HepG2 (cell line): ENCODE results near the gene PRR30. TPM values are rescaled to one million over a fixed set of nuclear protein-coding genes. Genes with fewer than 3 reads are reported as not detected.
A peak's percentile ranks its signal among the peaks of the same experiment; 100 is the strongest.

Source experiments
- JUN ChIP-seq: sonication (generic); formaldehyde crosslinking; IDR thresholded peaks from 2 replicates; pipeline ENCODE4 v1.4.0; 2020; ENCODE audit warnings: mild to moderate bottlenecking, missing genetic modification reagents
- NFYB ChIP-seq: sonication (generic); formaldehyde crosslinking; IDR thresholded peaks from 2 replicates; pipeline ENCODE4 v1.4.0; 2020; ENCODE audit warnings: missing genetic modification reagents
- TARDBP ChIP-seq: sonication (generic); formaldehyde crosslinking; IDR thresholded peaks from 2 replicates; pipeline ENCODE4 v1.8.0; 2022; ENCODE audit warnings: mild to moderate bottlenecking, missing genetic modification reagents
- ZNF343 ChIP-seq: sonication (generic); formaldehyde crosslinking; IDR thresholded peaks from 2 replicates; pipeline ENCODE4 v1.4.0; 2020; ENCODE audit warnings: mild to moderate bottlenecking, missing genetic modification reagents
- ZNF607 ChIP-seq: sonication (generic); formaldehyde crosslinking; IDR thresholded peaks from 2 replicates; pipeline ENCODE4 v1.5.1; 2020; ENCODE audit warnings: missing genetic modification reagents, mild to moderate bottlenecking, borderline replicate concordance
- ZNF7 ChIP-seq: IDR thresholded peaks from 2 replicates; pipeline ENCODE4 v1.6.1; 2016; ENCODE audit warnings: missing biosample characterization, missing genetic modification reagents
- ZNF746 ChIP-seq: sonication (generic); formaldehyde crosslinking; IDR thresholded peaks from 2 replicates; pipeline ENCODE4 v1.8.0; 2022; ENCODE audit warnings: mild to moderate bottlenecking, missing genetic modification reagents
- polyA plus RNA-seq, 8 experiments: library from polyadenylated mRNA; depleted of rRNA in 3 of 8; stranded (reverse) in 7 of 8; unstranded in 1 of 8; fragments of >200 nt; fragmentation: Illumina TruSeq in 4 of 8; extraction: Trizol in 4 of 8; gene quantifications; 2 replicates each; pipeline versions ENCODE4 v1.2.1 to v1.2.3, GENCODE V29; 2011 to 2016; ENCODE audit warnings: low read depth in 4 of 8, missing spikeins in 1 of 8, mixed read lengths in 1 of 8; ENCODE audit not compliant: insufficient read depth in 1 of 8
- total RNA-seq, 5 experiments: library from RNA; depleted of rRNA; stranded (reverse); fragments of >200 nt; fragmentation: Illumina TruSeq; extraction: Trizol; gene quantifications; 2 replicates each; pipeline ENCODE4 v1.2.3, GENCODE V29; 2016; ENCODE audit warnings: low read depth in 1 of 5
- TF ChIP-seq, protein P1 (sequence below): sonication (generic); formaldehyde crosslinking; IDR thresholded peaks from 2 replicates; pipeline ENCODE4 v1.4.0; 2020; ENCODE audit warnings: mild to moderate bottlenecking, missing genetic modification reagents
- TF ChIP-seq, protein P2 (sequence below): IDR thresholded peaks from 2 replicates; pipeline ENCODE4 v1.4.0; 2020; ENCODE audit warnings: mild to moderate bottlenecking, missing genetic modification reagents
- TF ChIP-seq, protein P3 (sequence below): sonication (generic); formaldehyde crosslinking; IDR thresholded peaks from 2 replicates; pipeline ENCODE4 v1.4.0; 2020; ENCODE audit warnings: mild to moderate bottlenecking, missing genetic modification reagents, borderline replicate concordance
- TF ChIP-seq, protein P4 (sequence below): sonication (generic); formaldehyde crosslinking; IDR thresholded peaks from 2 replicates; pipeline ENCODE4 v1.5.1; 2020; ENCODE audit warnings: mild to moderate bottlenecking, missing genetic modification reagents, moderate library complexity

The PRR30 gene
- total and polyA plus RNA-seq, 2 of the 13 experiments (the other 11 are each of a cell fraction or from before 2014, with no cell fraction given): not detected

DNA sequence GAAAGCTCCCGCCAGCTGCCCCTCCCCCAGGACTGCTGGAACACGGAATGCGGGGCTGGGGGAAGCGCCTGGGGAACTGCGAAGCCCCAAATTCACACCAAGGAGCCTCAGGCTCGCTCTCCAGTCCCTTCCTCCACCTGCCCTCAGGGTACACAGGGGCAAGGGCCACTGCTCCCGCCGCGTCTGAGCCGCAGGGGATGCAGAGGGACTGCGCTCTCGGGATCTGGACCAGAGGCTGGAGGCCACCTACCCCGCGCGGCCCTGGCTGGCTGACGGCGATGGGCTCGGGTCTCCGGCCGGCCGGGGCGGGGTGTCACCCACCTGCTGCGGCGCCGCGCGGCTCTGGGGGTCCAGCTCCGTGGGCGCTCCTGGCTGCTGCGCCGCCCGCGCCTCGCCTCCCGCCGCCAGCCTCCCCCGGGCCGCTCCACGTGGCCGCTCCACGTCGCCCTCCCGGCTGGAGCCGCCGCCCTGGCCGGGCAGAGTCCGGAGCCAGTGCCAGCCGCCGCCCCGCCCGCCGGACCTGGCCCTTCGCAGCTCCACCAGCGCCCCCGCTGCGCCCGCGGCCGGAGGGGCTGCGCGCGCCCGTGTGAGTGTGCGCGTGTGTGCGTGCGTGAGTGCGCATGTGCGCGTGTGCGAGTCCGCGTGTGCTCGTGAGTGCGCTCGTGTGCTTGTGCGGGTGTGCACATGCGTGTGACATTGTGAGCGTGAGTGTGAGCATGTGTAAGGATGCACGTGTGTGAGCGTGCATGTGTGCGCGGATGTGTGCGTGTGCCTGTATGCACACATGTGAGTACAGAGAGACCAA, 20.5 kb downstream of the PRR30 start, which contains the start of gene CGREF1 (continued):
- TF ChIP-seq, protein P1, sequence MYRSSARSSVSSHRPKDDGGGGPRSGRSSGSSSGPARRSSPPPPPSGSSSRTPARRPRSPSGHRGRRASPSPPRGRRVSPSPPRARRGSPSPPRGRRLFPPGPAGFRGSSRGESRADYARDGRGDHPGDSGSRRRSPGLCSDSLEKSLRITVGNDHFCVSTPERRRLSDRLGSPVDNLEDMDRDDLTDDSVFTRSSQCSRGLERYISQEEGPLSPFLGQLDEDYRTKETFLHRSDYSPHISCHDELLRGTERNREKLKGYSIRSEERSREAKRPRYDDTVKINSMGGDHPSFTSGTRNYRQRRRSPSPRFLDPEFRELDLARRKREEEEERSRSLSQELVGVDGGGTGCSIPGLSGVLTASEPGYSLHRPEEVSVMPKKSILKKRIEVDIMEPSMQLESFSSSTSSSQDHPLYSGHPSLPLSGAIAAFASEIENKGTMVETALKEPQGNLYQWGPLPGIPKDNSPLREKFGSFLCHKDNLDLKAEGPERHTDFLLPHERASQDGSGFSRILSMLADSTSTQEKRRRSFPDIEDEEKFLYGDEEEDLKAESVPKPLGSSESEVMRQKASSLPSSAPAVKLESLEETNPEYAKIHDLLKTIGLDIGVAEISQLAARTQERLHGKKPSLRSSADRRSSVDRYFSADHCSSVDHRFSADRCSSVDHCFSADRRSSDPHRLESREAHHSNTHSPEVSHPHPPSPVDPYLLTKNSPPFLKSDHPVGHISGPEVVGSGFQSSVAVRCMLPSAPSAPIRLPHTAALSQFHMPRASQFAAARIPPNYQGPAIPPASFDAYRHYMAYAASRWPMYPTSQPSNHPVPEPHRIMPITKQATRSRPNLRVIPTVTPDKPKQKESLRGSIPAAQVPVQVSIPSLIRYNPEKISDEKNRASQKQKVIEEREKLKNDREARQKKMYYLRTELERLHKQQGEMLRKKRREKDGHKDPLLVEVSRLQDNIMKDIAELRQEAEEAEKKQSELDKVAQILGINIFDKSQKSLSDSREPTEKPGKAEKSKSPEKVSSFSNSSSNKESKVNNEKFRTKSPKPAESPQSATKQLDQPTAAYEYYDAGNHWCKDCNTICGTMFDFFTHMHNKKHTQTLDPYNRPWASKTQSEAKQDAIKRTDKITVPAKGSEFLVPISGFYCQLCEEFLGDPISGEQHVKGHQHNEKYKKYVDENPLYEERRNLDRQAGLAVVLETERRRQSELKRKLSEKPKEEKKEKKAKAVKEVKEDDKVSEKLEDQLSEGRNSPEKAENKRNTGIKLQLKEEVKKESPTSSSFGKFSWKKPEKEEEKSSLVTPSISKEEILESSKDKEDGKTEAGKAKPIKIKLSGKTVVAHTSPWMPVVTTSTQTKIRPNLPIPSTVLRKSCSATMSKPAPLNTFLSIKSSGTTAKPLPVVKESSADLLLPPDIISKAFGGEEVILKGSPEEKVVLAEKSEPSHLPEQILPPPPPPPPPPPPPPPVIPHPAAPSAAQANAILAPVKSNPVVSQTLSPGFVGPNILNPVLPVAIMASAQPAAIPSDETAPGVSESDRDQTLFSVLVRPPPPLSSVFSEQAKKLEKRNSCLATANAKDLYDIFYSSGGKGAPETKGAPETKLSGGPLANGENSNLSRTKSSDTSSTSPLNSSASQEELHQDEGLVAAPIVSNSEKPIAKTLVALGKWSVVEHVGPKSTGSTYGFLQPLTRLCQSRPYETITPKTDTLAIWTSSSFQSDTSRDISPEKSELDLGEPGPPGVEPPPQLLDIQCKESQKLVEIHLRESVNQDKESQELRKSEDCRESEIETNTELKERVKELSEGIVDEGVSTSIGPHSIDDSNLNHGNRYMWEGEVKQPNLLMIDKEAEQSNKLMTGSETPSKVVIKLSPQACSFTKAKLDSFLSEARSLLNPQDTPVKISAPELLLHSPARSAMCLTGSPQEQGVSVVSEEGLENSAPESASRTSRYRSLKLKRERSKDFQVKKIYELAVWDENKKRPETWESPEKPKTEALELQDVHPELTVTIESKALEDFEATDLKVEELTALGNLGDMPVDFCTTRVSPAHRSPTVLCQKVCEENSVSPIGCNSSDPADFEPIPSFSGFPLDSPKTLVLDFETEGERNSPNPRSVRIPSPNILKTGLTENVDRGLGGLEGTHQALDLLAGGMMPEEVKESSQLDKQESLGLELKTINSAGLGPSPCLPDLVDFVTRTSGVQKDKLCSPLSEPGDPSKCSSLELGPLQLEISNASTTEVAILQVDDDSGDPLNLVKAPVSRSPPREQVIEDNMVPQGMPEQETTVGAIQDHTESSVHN (CRISPR knock-in tag): no peak
- TF ChIP-seq NFYB (no peak), ZNF7 (no peak), TARDBP (CRISPR knock-in tag) (no peak), JUN (CRISPR knock-in tag) (no peak), ZNF343 (CRISPR knock-in tag) (no peak), ZNF746 (0 out of 2 replicates have a peak, but pooled peaks have one; percentile 17), ZNF607 (0 out of 2 replicates have a peak, but pooled peaks have one; percentile 29)
- TF ChIP-seq, protein P2, sequence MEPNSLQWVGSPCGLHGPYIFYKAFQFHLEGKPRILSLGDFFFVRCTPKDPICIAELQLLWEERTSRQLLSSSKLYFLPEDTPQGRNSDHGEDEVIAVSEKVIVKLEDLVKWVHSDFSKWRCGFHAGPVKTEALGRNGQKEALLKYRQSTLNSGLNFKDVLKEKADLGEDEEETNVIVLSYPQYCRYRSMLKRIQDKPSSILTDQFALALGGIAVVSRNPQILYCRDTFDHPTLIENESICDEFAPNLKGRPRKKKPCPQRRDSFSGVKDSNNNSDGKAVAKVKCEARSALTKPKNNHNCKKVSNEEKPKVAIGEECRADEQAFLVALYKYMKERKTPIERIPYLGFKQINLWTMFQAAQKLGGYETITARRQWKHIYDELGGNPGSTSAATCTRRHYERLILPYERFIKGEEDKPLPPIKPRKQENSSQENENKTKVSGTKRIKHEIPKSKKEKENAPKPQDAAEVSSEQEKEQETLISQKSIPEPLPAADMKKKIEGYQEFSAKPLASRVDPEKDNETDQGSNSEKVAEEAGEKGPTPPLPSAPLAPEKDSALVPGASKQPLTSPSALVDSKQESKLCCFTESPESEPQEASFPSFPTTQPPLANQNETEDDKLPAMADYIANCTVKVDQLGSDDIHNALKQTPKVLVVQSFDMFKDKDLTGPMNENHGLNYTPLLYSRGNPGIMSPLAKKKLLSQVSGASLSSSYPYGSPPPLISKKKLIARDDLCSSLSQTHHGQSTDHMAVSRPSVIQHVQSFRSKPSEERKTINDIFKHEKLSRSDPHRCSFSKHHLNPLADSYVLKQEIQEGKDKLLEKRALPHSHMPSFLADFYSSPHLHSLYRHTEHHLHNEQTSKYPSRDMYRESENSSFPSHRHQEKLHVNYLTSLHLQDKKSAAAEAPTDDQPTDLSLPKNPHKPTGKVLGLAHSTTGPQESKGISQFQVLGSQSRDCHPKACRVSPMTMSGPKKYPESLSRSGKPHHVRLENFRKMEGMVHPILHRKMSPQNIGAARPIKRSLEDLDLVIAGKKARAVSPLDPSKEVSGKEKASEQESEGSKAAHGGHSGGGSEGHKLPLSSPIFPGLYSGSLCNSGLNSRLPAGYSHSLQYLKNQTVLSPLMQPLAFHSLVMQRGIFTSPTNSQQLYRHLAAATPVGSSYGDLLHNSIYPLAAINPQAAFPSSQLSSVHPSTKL (CRISPR knock-in tag): no peak
- TF ChIP-seq, protein P3, sequence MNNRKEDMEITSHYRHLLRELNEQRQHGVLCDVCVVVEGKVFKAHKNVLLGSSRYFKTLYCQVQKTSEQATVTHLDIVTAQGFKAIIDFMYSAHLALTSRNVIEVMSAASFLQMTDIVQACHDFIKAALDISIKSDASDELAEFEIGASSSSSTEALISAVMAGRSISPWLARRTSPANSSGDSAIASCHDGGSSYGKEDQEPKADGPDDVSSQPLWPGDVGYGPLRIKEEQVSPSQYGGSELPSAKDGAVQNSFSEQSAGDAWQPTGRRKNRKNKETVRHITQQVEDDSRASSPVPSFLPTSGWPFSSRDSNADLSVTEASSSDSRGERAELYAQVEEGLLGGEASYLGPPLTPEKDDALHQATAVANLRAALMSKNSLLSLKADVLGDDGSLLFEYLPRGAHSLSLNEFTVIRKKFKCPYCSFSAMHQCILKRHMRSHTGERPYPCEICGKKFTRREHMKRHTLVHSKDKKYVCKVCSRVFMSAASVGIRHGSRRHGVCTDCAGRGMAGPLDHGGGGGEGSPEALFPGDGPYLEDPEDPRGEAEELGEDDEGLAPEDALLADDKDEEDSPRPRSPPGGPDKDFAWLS (CRISPR knock-in tag): no peak
- TF ChIP-seq, protein P4, sequence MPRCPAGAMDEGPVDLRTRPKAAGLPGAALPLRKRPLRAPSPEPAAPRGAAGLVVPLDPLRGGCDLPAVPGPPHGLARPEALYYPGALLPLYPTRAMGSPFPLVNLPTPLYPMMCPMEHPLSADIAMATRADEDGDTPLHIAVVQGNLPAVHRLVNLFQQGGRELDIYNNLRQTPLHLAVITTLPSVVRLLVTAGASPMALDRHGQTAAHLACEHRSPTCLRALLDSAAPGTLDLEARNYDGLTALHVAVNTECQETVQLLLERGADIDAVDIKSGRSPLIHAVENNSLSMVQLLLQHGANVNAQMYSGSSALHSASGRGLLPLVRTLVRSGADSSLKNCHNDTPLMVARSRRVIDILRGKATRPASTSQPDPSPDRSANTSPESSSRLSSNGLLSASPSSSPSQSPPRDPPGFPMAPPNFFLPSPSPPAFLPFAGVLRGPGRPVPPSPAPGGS (CRISPR knock-in tag): peak; percentile 47
